ENCODE measurements around the gene TMEM272. TPM values are rescaled to one million over a fixed set of nuclear protein-coding genes. Genes with fewer than 3 reads are reported as not detected.

TMEM272 gene
- total RNA-seq, 1 donor from 2014 or later: 0.12 TPM

DNA sequence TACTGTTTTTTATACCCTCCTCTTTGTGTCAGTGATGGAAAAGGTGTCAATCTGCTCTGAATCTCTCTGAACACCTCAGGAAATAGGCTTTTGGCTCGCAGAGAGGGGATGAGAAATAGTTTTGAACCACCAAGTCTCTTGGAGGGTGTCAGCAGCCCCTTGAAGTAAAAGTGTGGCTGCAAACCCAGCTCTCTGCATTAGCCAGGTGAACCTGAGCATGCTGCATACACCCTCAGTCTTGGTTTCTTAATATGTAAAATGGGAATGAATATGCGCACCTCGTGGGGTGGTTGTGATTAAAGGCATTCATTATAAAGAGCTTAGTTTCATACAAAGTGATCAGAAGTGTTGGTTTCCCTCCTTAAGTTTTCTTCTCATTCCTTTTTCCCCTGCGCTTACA lies 39.7 kb downstream of the TMEM272 start:
- Mint-ChIP-seq H3K4me1 (ENCODE audit: low read depth) (peaks cover 38% of the 10 kb centered on the region), H3K36me3 (ENCODE audit: low read depth) (no peaks in the 10 kb centered on the region), H3K4me3 (ENCODE audit: unreplicated experiment) (no peak overlapping the region), H3K27me3 (ENCODE audit: low read depth) (no peaks in the 10 kb centered on the region), H3K9me3 (ENCODE audit: low read depth) (no peaks in the 10 kb centered on the region), H3K27ac (ENCODE audit: unreplicated experiment) (peak overlapping the region; percentile 2)
- no peak for TF ChIP-seq CTCF (IDR thresholded peaks at IDR 0.05)
- no peak for DNase-seq (ENCODE audit: low spot score)

GRCh38 chr13:51804295-51805172 lies 40.4 kb downstream of the TMEM272 start:
- Mint-ChIP-seq H3K27me3 (ENCODE audit: low read depth) (no peaks in the 10 kb centered on the region), H3K4me1 (ENCODE audit: low read depth) (peaks cover 38% of the 10 kb centered on the region), H3K4me3 (ENCODE audit: unreplicated experiment) (peak overlapping the region; percentile 82), H3K27ac (ENCODE audit: unreplicated experiment) (peak overlapping the region; percentile 64), H3K9me3 (ENCODE audit: low read depth) (no peaks in the 10 kb centered on the region), H3K36me3 (ENCODE audit: low read depth) (no peaks in the 10 kb centered on the region)
- no peak for TF ChIP-seq CTCF (IDR thresholded peaks at IDR 0.05)
- no peak for DNase-seq (ENCODE audit: low spot score)

- no peaks in the 10 kb centered on the region for H3K36me3 Mint-ChIP-seq (ENCODE audit: low read depth)
- no peak for DNase-seq (ENCODE audit: low spot score)
- TF ChIP-seq CTCF (IDR thresholded peaks at IDR 0.05): no peak
Measured at GRCh38 chr13:51803422-51804294, 41.3 kb downstream of the TMEM272 start, which contains the start of gene DHRS12. TSS of gene DHRS12 (minus strand) at chr13:51804163. CDS start at chr13:51799659, 4,504 bp downstream.

DNA sequence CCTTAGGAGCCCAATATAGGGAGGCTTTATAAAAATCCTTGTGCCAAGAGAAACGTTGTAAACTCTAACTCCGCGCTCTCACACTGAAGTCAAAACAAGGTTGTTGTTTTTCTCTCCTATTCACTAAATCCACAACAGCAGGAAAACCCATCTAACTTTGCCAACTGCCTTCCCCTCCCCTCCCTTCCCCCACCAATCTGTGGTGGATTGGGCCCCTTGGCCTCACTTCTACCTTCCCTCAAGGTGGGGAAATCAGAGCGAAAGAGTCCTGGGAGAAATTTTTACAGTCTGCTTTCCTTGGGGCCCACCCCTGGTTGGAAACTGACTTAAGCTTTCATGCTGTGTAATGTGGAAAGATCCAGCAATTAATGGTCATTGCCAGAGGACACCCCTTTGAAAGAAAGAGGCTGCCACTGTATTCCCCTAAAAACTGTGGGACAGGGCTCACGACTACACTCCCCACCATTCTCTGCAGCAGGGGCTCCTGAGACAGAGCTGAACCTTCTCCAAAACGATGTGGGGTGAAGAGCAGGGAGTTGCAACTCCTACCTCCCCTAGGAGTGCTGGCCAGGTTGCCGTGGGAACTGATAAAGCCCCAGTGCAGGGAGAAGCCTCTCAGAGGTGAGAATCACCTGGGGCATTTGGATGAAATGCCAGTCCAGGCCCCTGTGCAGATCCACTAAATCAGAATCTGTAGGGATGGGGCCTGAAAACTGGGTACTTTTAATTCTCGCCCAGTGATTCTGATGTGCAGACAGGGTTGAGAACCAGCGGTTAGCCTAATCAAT lies 42.2 kb downstream of the TMEM272 start:
- Mint-ChIP-seq H3K27me3 (ENCODE audit: low read depth) (no peaks in the 10 kb centered on the region), H3K27ac (ENCODE audit: unreplicated experiment) (peak overlapping the region; percentile 95), H3K4me1 (ENCODE audit: low read depth) (peaks cover 38% of the 10 kb centered on the region), H3K4me3 (ENCODE audit: unreplicated experiment) (peak overlapping the region; percentile 82), H3K9me3 (ENCODE audit: low read depth) (no peaks in the 10 kb centered on the region), H3K36me3 (ENCODE audit: low read depth) (no peaks in the 10 kb centered on the region)
- no peak for TF ChIP-seq CTCF (IDR thresholded peaks at IDR 0.05)
- DNase-seq (ENCODE audit: low spot score): no peak

More at GRCh38 chr13:51803422-51804294, 41.3 kb downstream of the TMEM272 start, which contains the start of gene DHRS12:
- Mint-ChIP-seq H3K27me3 (ENCODE audit: low read depth) (no peaks in the 10 kb centered on the region), H3K4me3 (ENCODE audit: unreplicated experiment) (peak within 1 kb of the TSS; percentile 82), H3K9me3 (ENCODE audit: low read depth) (no peaks in the 10 kb centered on the region), H3K4me1 (ENCODE audit: low read depth) (peaks cover 38% of the 10 kb centered on the region), H3K27ac (ENCODE audit: unreplicated experiment) (peak within 1 kb of the TSS; percentile 95)
